Ascending aorta (tissue), 2 donors: Measurements from ENCODE around the gene PNLDC1. TPM values are rescaled to one million over a fixed set of nuclear protein-coding genes. Genes with fewer than 3 reads are reported as not detected.
A peak's percentile ranks its signal among the peaks of the same experiment; 100 is the strongest.

Experiments used
- DNase-seq, 2 donors: peaks; one replicate each; pipeline ENCODE4 v3.0.0-alpha.2; 2019; ENCODE audit warnings: low spot score in 2 of 2
- H3K27ac ChIP-seq, 2 donors: fragments of 200-600 bp; sonication (generic); one replicate each; pipeline ENCODE4 v1.5.1; 2016 to 2017; ENCODE audit warnings: mild to moderate bottlenecking in 1 of 2
- H3K27me3 ChIP-seq: fragments of 200-600 bp; sonication (generic); one replicate; pipeline ENCODE4 v1.5.1; 2017
- H3K36me3 ChIP-seq, 2 donors: fragments of 200-600 bp; sonication (generic); one replicate each; pipeline ENCODE4 v1.5.1; 2016
- H3K4me1 ChIP-seq, 2 donors: fragments of 200-600 bp; sonication (generic); one replicate each; pipeline ENCODE4 v1.5.1; 2016 to 2017; ENCODE audit warnings: mild to moderate bottlenecking in 1 of 2
- H3K4me3 ChIP-seq, 2 donors: fragments of 200-600 bp; sonication (generic); one replicate each; pipeline ENCODE4 v1.5.1; 2016 to 2017; ENCODE audit warnings: mild to moderate bottlenecking in 1 of 2
- H3K9me3 ChIP-seq, 2 donors: fragments of 200-600 bp; sonication (generic); one replicate each; pipeline ENCODE4 v1.5.1; 2016
- CTCF ChIP-seq, 3 experiments: fragments of 200-600 bp in 2 of 3; fragments of 450-650 bp in 1 of 3; sonication (generic) in 2 of 3; IDR thresholded peaks; one replicate each; pipeline ENCODE4 v1.5.1; 2016 to 2019; ENCODE audit warnings: antibody characterized with exemption in 3 of 3, mild to moderate bottlenecking in 1 of 3, moderate library complexity in 1 of 3
- intact Hi-C: fragments of 100-400 bp; cut with DNase I; formaldehyde crosslinking; loops from one replicate; pipeline ENCODE4 v1.15.1; 2023
- total RNA-seq: library from RNA; depleted of rRNA; stranded (reverse); fragments of >200 nt; gene quantifications from one replicate; pipeline ENCODE4 v1.1.0, GENCODE V29; 2016

The PNLDC1 gene
- total RNA-seq, 1 donor from 2014 or later: not detected

DNA sequence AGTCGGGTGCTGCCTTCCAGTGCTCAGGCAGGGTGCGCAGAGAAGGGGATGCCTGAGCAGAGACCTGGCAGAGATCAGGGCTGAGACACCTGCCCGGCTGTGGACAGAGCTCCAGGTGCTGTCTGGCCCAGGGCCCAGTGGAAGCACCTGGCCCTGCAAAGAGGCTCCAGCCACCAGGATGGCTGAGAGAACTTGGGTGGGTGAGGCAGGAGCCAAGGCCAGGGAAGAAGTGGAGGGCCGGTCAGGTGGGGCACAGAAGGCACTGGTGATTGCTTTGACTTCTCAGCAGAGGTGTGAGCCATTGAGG lies 31.2 kb downstream of the PNLDC1 start:
- Histone ChIP-seq H3K4me3 (no peak overlapping the region), H3K27ac (no peak overlapping the region), H3K9me3 (no peaks in the 10 kb centered on the region), H3K36me3 (no peaks in the 10 kb centered on the region), H3K4me1 (peaks cover 3 to 23% of the 10 kb centered on the region in 2 donors), H3K27me3 (no peaks in the 10 kb centered on the region)
- no peak for DNase-seq
- no peak for TF ChIP-seq CTCF (IDR thresholded peaks at IDR 0.05)
- intact Hi-C loops: no loop called here

- TF ChIP-seq CTCF (IDR thresholded peaks at IDR 0.05): no peak
- no peaks in the 10 kb centered on the region for H3K27me3 ChIP-seq
- peaks cover 3 to 26% of the 10 kb centered on the region in 2 donors for H3K4me1 ChIP-seq
- intact Hi-C loops: no loop called here
- DNase-seq: peak in 1 of 2 donors; percentile 18
- no peak overlapping the region for H3K4me3 ChIP-seq
- no peaks in the 10 kb centered on the region for H3K36me3 ChIP-seq
- H3K27ac ChIP-seq: no peak overlapping the region
- no peaks in the 10 kb centered on the region for H3K9me3 ChIP-seq
These were observed 32.9 kb downstream of the PNLDC1 start for GRCh38 chr6:159832946-159833345.

DNA sequence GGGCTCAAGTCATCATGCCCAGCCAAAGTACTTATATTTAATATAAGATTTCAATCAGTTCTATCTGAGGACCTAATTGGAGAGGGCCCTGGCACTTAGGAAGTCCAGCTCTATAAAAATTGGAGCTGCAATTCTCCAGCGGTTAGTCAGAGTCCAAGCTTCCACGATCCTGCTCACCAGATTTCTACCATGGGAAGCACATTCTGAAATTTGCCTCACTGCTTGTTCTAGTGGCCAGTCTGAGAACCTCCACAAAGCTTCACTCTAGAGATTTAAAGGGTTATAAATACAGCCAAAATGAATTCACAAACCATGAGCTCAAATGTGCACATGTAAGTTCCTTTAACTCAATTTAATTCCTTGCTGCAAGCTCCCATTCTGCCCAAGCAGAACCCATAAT lies 33.5 kb downstream of the PNLDC1 start:
- Histone ChIP-seq H3K36me3 (no peaks in the 10 kb centered on the region), H3K27me3 (no peaks in the 10 kb centered on the region), H3K9me3 (no peaks in the 10 kb centered on the region), H3K4me3 (no peak overlapping the region), H3K4me1 (peaks cover 3 to 26% of the 10 kb centered on the region in 2 donors), H3K27ac (no peak overlapping the region)
- no peak for TF ChIP-seq CTCF (IDR thresholded peaks at IDR 0.05)
- intact Hi-C loops: no loop called here
- DNase-seq: peak in 1 of 2 donors; percentile 60

DNA sequence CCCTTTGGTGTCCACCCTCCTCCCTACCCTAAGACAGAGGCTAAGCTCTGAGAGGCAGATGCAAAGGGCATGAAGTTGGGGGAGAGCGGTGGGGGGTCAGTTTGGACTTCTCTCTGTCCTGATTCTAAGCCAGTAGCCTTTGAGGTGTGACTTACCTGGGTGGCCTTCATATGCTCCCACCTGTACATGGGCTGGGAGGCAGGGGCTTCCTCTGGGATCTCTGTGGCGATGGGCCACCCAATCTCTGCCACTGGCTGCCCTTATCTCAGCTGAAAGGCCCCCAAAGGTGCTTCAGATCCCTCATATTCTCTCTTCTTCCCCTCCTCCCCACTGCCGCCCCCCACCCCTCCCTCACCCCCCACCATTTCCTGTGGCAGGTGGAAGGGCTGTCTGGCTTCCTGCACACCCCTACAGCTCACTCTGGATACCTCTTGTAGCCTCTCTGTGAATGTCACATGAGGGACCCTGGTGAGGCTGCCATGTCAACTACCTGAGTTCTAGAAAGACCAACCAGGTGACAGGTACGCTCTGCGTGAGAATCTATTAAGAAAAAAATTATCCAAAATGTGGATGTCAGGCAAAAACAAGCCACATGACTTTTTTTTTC lies 34.0 kb downstream of the PNLDC1 start:
- peaks cover 3 to 26% of the 10 kb centered on the region in 2 donors for H3K4me1 ChIP-seq
- no peak for DNase-seq
- no peak for TF ChIP-seq CTCF (IDR thresholded peaks at IDR 0.05)
- no peak overlapping the region for H3K4me3 ChIP-seq
- H3K27me3 ChIP-seq: no peaks in the 10 kb centered on the region
- intact Hi-C loops: no loop called here
- no peaks in the 10 kb centered on the region for H3K36me3 ChIP-seq
- H3K27ac ChIP-seq: no peak overlapping the region
- H3K9me3 ChIP-seq: no peaks in the 10 kb centered on the region

- no peak for DNase-seq
These were observed 36.8 kb downstream of the PNLDC1 start for GRCh38 chr6:159836718-159837490.

More at GRCh38 chr6:159836718-159837490, 36.8 kb downstream of the PNLDC1 start:
- no peak for TF ChIP-seq CTCF (IDR thresholded peaks at IDR 0.05)
- intact Hi-C loops: loop anchor here (1.0 kb wide), 1 partner anchor 48 kb away; the partner anchor contains the start of gene TCP1
- Histone ChIP-seq H3K27me3 (no peaks in the 10 kb centered on the region), H3K36me3 (no peaks in the 10 kb centered on the region), H3K4me1 (peaks cover 3 to 26% of the 10 kb centered on the region in 2 donors), H3K27ac (peak overlapping the region; percentile 74 to 80), H3K9me3 (no peaks in the 10 kb centered on the region), H3K4me3 (peak overlapping the region; percentile 18 to 52)
